HepG2 (cell line): ENCODE results near the gene PHF8. TPM values are rescaled to one million over a fixed set of nuclear protein-coding genes. Genes with fewer than 3 reads are reported as not detected.

Experiments used
- ATAC-seq: fragments of 200-7000 bp; cut with Tn5 transposase; 3 replicates; pipeline ENCODE4 v1.9.1; 2020; ENCODE audit warnings: mild to moderate bottlenecking, moderate library complexity
- BruUV-seq: library from RNA; stranded (reverse); fragments of 400-500 nt; replicated peaks from 2 replicates; lab custom pipeline; 2021; lab: Mats Ljungman, UMichigan
- CTCF ChIA-PET: fragments of 300-600 bp; formaldehyde crosslinking; extraction: SDS; loops from one replicate; lab custom pipeline; 2021; ENCODE audit warnings: low total read pairs, inconsistent platforms, low intra/inter-chr PET ratio; lab: Yijun Ruan, JAX
- POLR2A ChIA-PET: fragments of 350-600 bp; sonication (Branson Sonifier 250); formaldehyde crosslinking; loops from one replicate; lab custom pipeline; 2020; ENCODE audit warnings: antibody characterized with exemption, inconsistent platforms; lab: Yijun Ruan, JAX
- DNase-seq: peaks from one replicate; pipeline ENCODE4 v3.0.0-alpha.2; 2015; ENCODE audit warnings: low spot score
- FAIRE-seq: peaks from 3 replicates; lab custom pipeline; 2011; peaks lifted over from hg19 to GRCh38; lab: Jason Lieb, UNC
- H2AFZ ChIP-seq: one replicate; pipeline ENCODE4 v1.6.1; 2011; ENCODE audit warnings: low read length, inconsistent platforms
- H3K27ac ChIP-seq: fragments of 300-600 bp; 3 replicates; pipeline ENCODE4 v1.8.0; 2011; ENCODE audit warnings: mixed run types, mild to moderate bottlenecking, mixed read lengths, low read length, inconsistent platforms; ENCODE audit not compliant: insufficient read depth; ENCODE audit errors: extremely low read length
- H3K27me3 ChIP-seq, 2 experiments: fragments of 200-600 bp in 1 of 2; 2 replicates in 1 of 2; 3 replicates in 1 of 2; pipeline versions ENCODE4 v1.6.0 to v1.8.0; 2011; ENCODE audit warnings: low read length in 2 of 2, mild to moderate bottlenecking in 2 of 2, moderate library complexity in 2 of 2, inconsistent platforms in 1 of 2; ENCODE audit not compliant: insufficient read depth in 2 of 2, control insufficient read depth in 1 of 2
- H3K36me3 ChIP-seq, 2 experiments: fragments of 200-600 bp in 1 of 2; replicated peaks in 1 of 2; 2 replicates in 1 of 2; 3 replicates in 1 of 2; pipeline versions ENCODE4 v1.5.1 to v1.8.0; 2011; ENCODE audit warnings: low read length in 2 of 2, inconsistent platforms in 1 of 2; ENCODE audit not compliant: insufficient read depth in 2 of 2, control insufficient read depth in 1 of 2
- H3K4me1 ChIP-seq: 2 replicates; pipeline ENCODE4 v1.5.1; 2012; ENCODE audit warnings: low read length, inconsistent platforms; ENCODE audit not compliant: insufficient read depth
- H3K4me2 ChIP-seq: 2 replicates; pipeline ENCODE4 v1.6.0; 2011; ENCODE audit warnings: low read depth, low read length, inconsistent platforms
- H3K4me3 ChIP-seq, 3 experiments: fragments of 200-600 bp in 1 of 3; sonication (generic), shearing (Covaris generic) in 1 of 3; replicated peaks in 1 of 3; 2 replicates each; pipeline ENCODE4 v1.5.1; 2011 to 2016; ENCODE audit warnings: low read length in 3 of 3, inconsistent platforms in 2 of 3, low read depth in 2 of 3, mild to moderate bottlenecking in 2 of 3, control low read depth in 1 of 3, mixed read lengths in 1 of 3; ENCODE audit not compliant: insufficient read depth in 1 of 3
- H3K79me2 ChIP-seq: one replicate; pipeline ENCODE4 v1.6.1; 2011; ENCODE audit warnings: low read length, inconsistent platforms; ENCODE audit not compliant: insufficient read depth
- H3K9ac ChIP-seq: 2 replicates; pipeline ENCODE4 v1.6.0; 2011; ENCODE audit warnings: mild to moderate bottlenecking, low read depth, low read length, inconsistent platforms; ENCODE audit not compliant: insufficient read depth
- H3K9me3 ChIP-seq: 2 replicates; pipeline ENCODE4 v1.5.1; 2012; ENCODE audit warnings: mild to moderate bottlenecking, low read length
- H4K20me1 ChIP-seq: 2 replicates; pipeline ENCODE4 v1.6.0; 2011; ENCODE audit warnings: inconsistent platforms, mild to moderate bottlenecking, low read length, moderate library complexity; ENCODE audit not compliant: insufficient read depth
- ADNP ChIP-seq: sonication (generic); formaldehyde crosslinking; IDR thresholded peaks from 2 replicates; pipeline ENCODE4 v1.4.0; 2020; ENCODE audit warnings: missing genetic modification reagents
- CBFB ChIP-seq: sonication (generic); formaldehyde crosslinking; IDR thresholded peaks from 2 replicates; pipeline ENCODE4 v1.4.0; 2020; ENCODE audit warnings: missing genetic modification reagents
- CC2D1A ChIP-seq: sonication (generic); formaldehyde crosslinking; IDR thresholded peaks from 2 replicates; pipeline ENCODE4 v1.8.1; 2023; ENCODE audit warnings: mild to moderate bottlenecking, missing genetic modification reagents
- ELF3 ChIP-seq: IDR thresholded peaks from 2 replicates; pipeline ENCODE4 v1.6.1; 2016; ENCODE audit warnings: missing genetic modification reagents, missing compliant biosample characterization
- HOXA9 ChIP-seq: sonication (generic); formaldehyde crosslinking; IDR thresholded peaks from 2 replicates; pipeline ENCODE4 v1.8.1; 2022; ENCODE audit warnings: missing genetic modification reagents, mild to moderate bottlenecking, moderate library complexity, borderline replicate concordance
- PTBP1 ChIP-seq: fragments of 200-400 bp; formaldehyde crosslinking; IDR thresholded peaks from 2 replicates; pipeline ENCODE4 v1.6.1; 2018; ENCODE audit warnings: low read length, low read depth; ENCODE audit not compliant: poor library complexity, severe bottlenecking
- RFX1 ChIP-seq: fragments of 450-650 bp; IDR thresholded peaks from 2 replicates; pipeline ENCODE4 v1.6.1; 2017
- ZBTB20 ChIP-seq: sonication (generic); formaldehyde crosslinking; IDR thresholded peaks from 2 replicates; pipeline ENCODE4 v1.8.1; 2023; ENCODE audit warnings: missing genetic modification reagents, low read depth, mild to moderate bottlenecking, borderline replicate concordance
- ZNF329 ChIP-seq: sonication (generic); formaldehyde crosslinking; IDR thresholded peaks from 2 replicates; pipeline ENCODE4 v1.9.0; 2021; ENCODE audit warnings: low read depth, mild to moderate bottlenecking, missing genetic modification reagents
- ZNF33B ChIP-seq: sonication (generic); formaldehyde crosslinking; IDR thresholded peaks from 2 replicates; pipeline ENCODE4 v1.5.1; 2020; ENCODE audit warnings: mild to moderate bottlenecking, missing genetic modification reagents
- ZNF350 ChIP-seq: sonication (generic); formaldehyde crosslinking; IDR thresholded peaks from 2 replicates; pipeline ENCODE4 v1.4.0; 2020; ENCODE audit warnings: mild to moderate bottlenecking, low read depth, missing genetic modification reagents, borderline replicate concordance
- ZNF468 ChIP-seq: sonication (generic); formaldehyde crosslinking; IDR thresholded peaks from 2 replicates; pipeline ENCODE4 v1.8.0; 2022; ENCODE audit warnings: mild to moderate bottlenecking, moderate library complexity, missing genetic modification reagents
- ZNF530 ChIP-seq: sonication (generic); formaldehyde crosslinking; IDR thresholded peaks from 2 replicates; pipeline ENCODE4 v1.5.0; 2020; ENCODE audit warnings: low read depth, mild to moderate bottlenecking, missing genetic modification reagents
- ZNF850 ChIP-seq: sonication (generic); formaldehyde crosslinking; conservative IDR thresholded peaks from 2 replicates; pipeline ENCODE4 v1.9.0; 2021; ENCODE audit warnings: mild to moderate bottlenecking, missing genetic modification reagents
- WGBS: methylation state at CpG from one replicate; pipeline ENCODE4 v1.1.6; 2017; ENCODE audit warnings: low lambda C conversion rate; 5-methylcytosine and 5-hydroxymethylcytosine counted together
- in situ Hi-C: cut with HindIII; loops from 2 replicates; pipeline ENCODE4 v1.10.0; 2017; ENCODE audit warnings: low pct_unique_long_range_greater_than_20kb; ENCODE audit not compliant: extremely low pct_ligation_motif_present
- intact Hi-C: fragments of 100-400 bp; cut with micrococcal nuclease; formaldehyde crosslinking; loops from one replicate; pipeline ENCODE4 v1.10.0; 2022; ENCODE audit not compliant: unreplicated experiment
- polyA plus RNA-seq, 8 experiments: library from polyadenylated mRNA; depleted of rRNA in 3 of 8; stranded (reverse) in 7 of 8; unstranded in 1 of 8; fragments of >200 nt; fragmentation: Illumina TruSeq in 4 of 8; extraction: Trizol in 4 of 8; gene quantifications; 2 replicates each; pipeline versions ENCODE4 v1.2.1 to v1.2.3, GENCODE V29; 2011 to 2016; ENCODE audit warnings: low read depth in 4 of 8, missing spikeins in 1 of 8, mixed read lengths in 1 of 8; ENCODE audit not compliant: insufficient read depth in 1 of 8
- total RNA-seq, 5 experiments: library from RNA; depleted of rRNA; stranded (reverse); fragments of >200 nt; fragmentation: Illumina TruSeq; extraction: Trizol; gene quantifications; 2 replicates each; pipeline ENCODE4 v1.2.3, GENCODE V29; 2016; ENCODE audit warnings: low read depth in 1 of 5
- TF ChIP-seq, protein P1 (sequence below): fragments of 450-650 bp; IDR thresholded peaks from 2 replicates; pipeline ENCODE4 v1.6.1; 2017; ENCODE audit warnings: mild to moderate bottlenecking
- TF ChIP-seq, protein P2 (sequence below): sonication (generic); formaldehyde crosslinking; IDR thresholded peaks from 2 replicates; pipeline ENCODE4 v1.9.0; 2022; ENCODE audit warnings: missing genetic modification reagents, mild to moderate bottlenecking, borderline replicate concordance

The PHF8 gene
- total and polyA plus RNA-seq, 2 of the 13 experiments (the other 11 are each of a cell fraction or from before 2014, with no cell fraction given) = 15.5 to 19.1 TPM

DNA sequence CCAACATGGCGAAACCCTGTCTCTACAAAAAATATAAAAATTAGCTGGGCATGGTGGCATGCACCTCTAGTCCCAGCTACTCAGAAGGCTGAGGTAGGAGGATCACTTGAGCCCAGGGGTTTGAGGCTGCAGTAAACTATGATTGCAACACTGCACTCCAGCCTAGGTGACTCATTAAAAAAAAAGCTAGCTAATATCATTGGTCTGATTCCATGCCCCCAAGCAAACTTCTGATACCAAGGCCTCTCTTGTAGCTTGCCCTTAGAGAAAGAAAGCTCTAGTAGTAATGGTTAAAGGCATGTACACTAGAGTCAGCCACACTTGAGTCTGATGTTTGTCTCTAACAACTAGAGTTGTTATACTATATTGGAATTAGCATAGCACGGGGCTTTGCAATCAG, 32.6 kb upstream of the PHF8 start:
- Histone ChIP-seq H3K9me3 (no peaks in the 10 kb centered on the region), H3K9ac (no peak overlapping the region), H3K27me3 (no peaks in the 10 kb centered on the region), H3K36me3 (no peaks in the 10 kb centered on the region), H3K27ac (no peak overlapping the region), H3K4me1 (no peaks in the 10 kb centered on the region), H3K4me3 (no peak overlapping the region), H2AFZ (no peak overlapping the region), H4K20me1 (no peaks in the 10 kb centered on the region), H3K4me2 (no peak overlapping the region), H3K79me2 (no peaks in the 10 kb centered on the region)
- no TSS peak for BruUV-seq
- DNase-seq = no peak
- TF ChIP-seq ADNP = no peak
- TF ChIP-seq, protein P1, sequence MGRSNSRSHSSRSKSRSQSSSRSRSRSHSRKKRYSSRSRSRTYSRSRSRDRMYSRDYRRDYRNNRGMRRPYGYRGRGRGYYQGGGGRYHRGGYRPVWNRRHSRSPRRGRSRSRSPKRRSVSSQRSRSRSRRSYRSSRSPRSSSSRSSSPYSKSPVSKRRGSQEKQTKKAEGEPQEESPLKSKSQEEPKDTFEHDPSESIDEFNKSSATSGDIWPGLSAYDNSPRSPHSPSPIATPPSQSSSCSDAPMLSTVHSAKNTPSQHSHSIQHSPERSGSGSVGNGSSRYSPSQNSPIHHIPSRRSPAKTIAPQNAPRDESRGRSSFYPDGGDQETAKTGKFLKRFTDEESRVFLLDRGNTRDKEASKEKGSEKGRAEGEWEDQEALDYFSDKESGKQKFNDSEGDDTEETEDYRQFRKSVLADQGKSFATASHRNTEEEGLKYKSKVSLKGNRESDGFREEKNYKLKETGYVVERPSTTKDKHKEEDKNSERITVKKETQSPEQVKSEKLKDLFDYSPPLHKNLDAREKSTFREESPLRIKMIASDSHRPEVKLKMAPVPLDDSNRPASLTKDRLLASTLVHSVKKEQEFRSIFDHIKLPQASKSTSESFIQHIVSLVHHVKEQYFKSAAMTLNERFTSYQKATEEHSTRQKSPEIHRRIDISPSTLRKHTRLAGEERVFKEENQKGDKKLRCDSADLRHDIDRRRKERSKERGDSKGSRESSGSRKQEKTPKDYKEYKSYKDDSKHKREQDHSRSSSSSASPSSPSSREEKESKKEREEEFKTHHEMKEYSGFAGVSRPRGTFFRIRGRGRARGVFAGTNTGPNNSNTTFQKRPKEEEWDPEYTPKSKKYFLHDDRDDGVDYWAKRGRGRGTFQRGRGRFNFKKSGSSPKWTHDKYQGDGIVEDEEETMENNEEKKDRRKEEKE = no peak
- TF ChIP-seq ZNF33B (CRISPR knock-in tag) = no peak
- no peak for TF ChIP-seq ZNF468 (CRISPR knock-in tag)
- TF ChIP-seq CC2D1A = no peak
- no peak for TF ChIP-seq CBFB
- TF ChIP-seq HOXA9 = no peak
- no peak for TF ChIP-seq RFX1
- no peak for TF ChIP-seq ZNF530 (CRISPR knock-in tag)
- no peak for TF ChIP-seq ZNF350 (CRISPR knock-in tag)
- no peak for TF ChIP-seq PTBP1
- no peak for TF ChIP-seq ZNF850 (CRISPR knock-in tag)
- no peak for TF ChIP-seq ELF3
- TF ChIP-seq ZBTB20 = no peak
- TF ChIP-seq, protein P2, sequence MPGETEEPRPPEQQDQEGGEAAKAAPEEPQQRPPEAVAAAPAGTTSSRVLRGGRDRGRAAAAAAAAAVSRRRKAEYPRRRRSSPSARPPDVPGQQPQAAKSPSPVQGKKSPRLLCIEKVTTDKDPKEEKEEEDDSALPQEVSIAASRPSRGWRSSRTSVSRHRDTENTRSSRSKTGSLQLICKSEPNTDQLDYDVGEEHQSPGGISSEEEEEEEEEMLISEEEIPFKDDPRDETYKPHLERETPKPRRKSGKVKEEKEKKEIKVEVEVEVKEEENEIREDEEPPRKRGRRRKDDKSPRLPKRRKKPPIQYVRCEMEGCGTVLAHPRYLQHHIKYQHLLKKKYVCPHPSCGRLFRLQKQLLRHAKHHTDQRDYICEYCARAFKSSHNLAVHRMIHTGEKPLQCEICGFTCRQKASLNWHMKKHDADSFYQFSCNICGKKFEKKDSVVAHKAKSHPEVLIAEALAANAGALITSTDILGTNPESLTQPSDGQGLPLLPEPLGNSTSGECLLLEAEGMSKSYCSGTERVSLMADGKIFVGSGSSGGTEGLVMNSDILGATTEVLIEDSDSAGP (CRISPR knock-in tag) = no peak
- TF ChIP-seq ZNF329 (CRISPR knock-in tag) = no peak
- ChIA-PET CTCF (no interaction called here), POLR2A (interaction anchor here (1.8 kb wide), 1 partner anchor 32 kb away, joined by 6 read pairs; the partner anchor contains the start of gene PHF8)
- in situ Hi-C loops = no loop called here
- intact Hi-C loops = no loop called here
- ATAC-seq = no peak
- 100% methylated on average over 2 of the region's 2 CpGs for WGBS
- FAIRE-seq = no peak
